NCI-H187 (cell line): ENCODE results near the gene HSPBP1.

Experiments used
- DNase-seq, 2 experiments: peaks; one replicate each; lab custom pipeline; 2025; lab: John Stamatoyannopoulos, UW

Gene HSPBP1

DNA sequence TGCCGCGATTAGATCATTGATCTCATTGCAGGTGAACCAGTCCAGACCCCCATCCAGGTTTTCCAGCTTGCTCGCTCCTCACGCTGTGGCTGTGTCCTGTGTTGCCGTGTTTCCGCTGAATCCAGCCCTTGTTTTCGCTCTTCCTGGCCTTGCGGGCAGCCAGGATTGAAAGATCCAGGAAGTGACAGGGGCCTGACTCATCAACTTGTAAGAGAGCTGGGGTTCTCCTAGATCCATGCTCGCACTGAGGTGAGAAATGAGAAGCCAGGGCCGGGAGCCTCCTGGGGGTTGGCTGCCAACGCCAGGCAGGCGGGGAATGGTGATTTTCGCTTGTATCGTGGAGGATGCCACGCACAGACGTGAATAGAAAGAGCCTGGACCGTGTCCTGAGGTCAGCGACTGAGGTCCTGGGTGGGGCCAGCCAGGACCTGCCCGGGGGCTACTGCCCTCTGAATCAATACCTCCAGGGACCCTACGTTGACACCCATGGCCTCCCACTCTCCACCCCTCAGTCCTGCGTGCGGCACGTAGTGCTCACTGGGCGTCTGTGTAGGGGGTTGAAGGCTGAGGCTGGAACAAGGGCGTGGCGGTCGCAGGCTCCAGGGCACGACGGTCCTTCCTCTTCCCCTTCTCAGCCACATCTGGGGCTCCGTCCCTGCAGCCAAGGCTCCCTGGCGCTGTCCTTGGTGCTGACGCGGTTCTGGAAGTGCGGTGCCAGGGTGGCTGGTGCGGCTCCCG is 63.3 kb downstream of the HSPBP1 start:
- peak; percentile 71 to 80 for DNase-seq

DNA sequence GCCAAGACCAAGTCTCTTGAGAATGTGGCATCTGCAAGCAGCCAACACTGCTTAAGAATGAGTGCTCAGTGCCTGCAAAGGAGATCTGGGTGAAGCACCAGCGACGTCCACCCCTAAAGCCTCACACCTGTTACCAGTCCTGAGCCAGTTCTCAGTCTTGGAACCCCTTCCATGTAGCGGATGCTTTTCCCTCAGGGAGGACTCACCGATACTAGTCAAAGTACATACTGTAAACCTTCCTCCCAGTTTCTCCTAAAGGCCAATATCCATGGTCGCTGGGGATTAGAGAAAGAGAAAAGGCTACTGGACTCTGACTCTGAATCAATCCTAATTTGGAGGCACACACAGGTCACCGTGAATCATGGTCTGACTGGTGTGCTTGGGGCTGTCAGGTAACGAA is 66.4 kb downstream of the HSPBP1 start:
- no peak for DNase-seq

DNA sequence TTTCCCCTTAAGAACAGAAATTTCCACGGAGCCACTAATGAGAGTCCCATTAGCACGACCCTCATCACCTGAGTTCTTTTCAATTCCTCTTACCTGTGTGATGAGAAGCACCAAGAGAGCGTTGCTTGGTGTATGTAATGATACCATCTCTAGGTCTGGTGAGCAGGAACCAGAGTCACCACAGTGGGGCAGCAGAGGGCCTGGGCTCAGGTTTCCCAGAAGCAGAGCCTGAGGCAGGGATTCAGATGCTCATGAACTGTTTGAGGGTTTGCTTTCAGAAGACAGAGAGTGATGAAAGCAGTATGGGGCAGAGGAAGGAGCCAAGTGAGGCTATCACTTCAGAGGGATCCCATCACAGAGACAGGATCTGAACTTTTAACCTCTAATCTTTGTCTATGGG is 67.5 kb downstream of the HSPBP1 start:
- no peak for DNase-seq
